Lung (tissue), 12 donors: ENCODE data around the gene UBE2E3. TPM values are rescaled to one million over a fixed set of nuclear protein-coding genes. Genes with fewer than 3 reads are reported as not detected.
"Not testable (repeated sequence)": the region's sequence is repeated elsewhere in the genome, so short reads cannot be mapped to it uniquely, and the experiment has no call there.

ENCODE experiments used
- ATAC-seq: fragments of 200-7000 bp; cut with Tn5 transposase; one replicate; pipeline ENCODE4 v1.9.1; 2020; ENCODE audit warnings: moderate number of reproducible peaks; ENCODE audit not compliant: insufficient read depth, low FRiP score
- DNase-seq, 3 donors: peaks; one replicate each; pipeline ENCODE4 v3.0.0-alpha.2; 2013 to 2017
- H3K27ac ChIP-seq, 2 donors: one replicate each; pipeline ENCODE4 v1.5.1; 2013; ENCODE audit warnings: mild to moderate bottlenecking in 2 of 2, moderate library complexity in 2 of 2, control low read depth in 1 of 2, inconsistent platforms in 1 of 2, low read depth in 1 of 2, low read length in 1 of 2
- H3K27me3 ChIP-seq, 3 donors: one replicate each; pipeline ENCODE4 v1.5.1; 2013; ENCODE audit warnings: low read length in 2 of 3; ENCODE audit not compliant: control insufficient read depth in 3 of 3, insufficient read depth in 3 of 3
- H3K36me3 ChIP-seq, 4 donors: one replicate each; pipeline ENCODE4 v1.5.1; 2013; ENCODE audit warnings: low read length in 4 of 4, mild to moderate bottlenecking in 1 of 4, moderate library complexity in 1 of 4; ENCODE audit not compliant: control insufficient read depth in 4 of 4, insufficient read depth in 4 of 4
- H3K4me1 ChIP-seq, 5 donors: one replicate each; pipeline ENCODE4 v1.5.1; 2013; ENCODE audit warnings: low read length in 5 of 5, mild to moderate bottlenecking in 2 of 5, moderate library complexity in 1 of 5; ENCODE audit not compliant: control insufficient read depth in 5 of 5, insufficient read depth in 5 of 5
- H3K4me3 ChIP-seq: one replicate; pipeline ENCODE4 v1.5.1; 2013; ENCODE audit warnings: mild to moderate bottlenecking, control low read depth, moderate library complexity
- H3K9ac ChIP-seq, 2 donors: one replicate each; pipeline ENCODE4 v1.5.1; 2013; ENCODE audit warnings: low read length in 2 of 2, control low read depth in 1 of 2; ENCODE audit not compliant: insufficient read depth in 1 of 2
- H3K9me3 ChIP-seq, 4 donors: one replicate each; pipeline ENCODE4 v1.5.1; 2013; ENCODE audit warnings: low read length in 3 of 4, mild to moderate bottlenecking in 1 of 4, moderate library complexity in 1 of 4; ENCODE audit not compliant: control insufficient read depth in 4 of 4, insufficient read depth in 3 of 4
- WGBS, 2 donors: extraction: QIAGEN DNeasy Blood & Tissue Kit; methylation state at CpG; one replicate each; pipeline ENCODE4 v1.1.7; 2013; 5-methylcytosine and 5-hydroxymethylcytosine counted together
- polyA plus RNA-seq, 2 donors: library from polyadenylated mRNA; stranded (reverse); fragments of 200-250 nt; gene quantifications; one replicate each; pipeline ENCODE4 v1.2.1, GENCODE V29; 2013
- total RNA-seq, 2 donors: library from RNA; depleted of rRNA in 1 of 2; stranded (reverse); fragments of >200 nt in 1 of 2; gene quantifications; one replicate each; pipeline ENCODE4 v1.2.1, GENCODE V29; 2014 to 2021
- TF ChIP-seq, protein P1 (sequence below): IDR thresholded peaks from 2 replicates; pipeline ENCODE4 v1.5.1; 2012; ENCODE audit warnings: mild to moderate bottlenecking; ENCODE audit errors: control extremely low read depth, extremely low read depth
- donor health status: control.
- donor health status: control.
- donor health status: Bipolar disorder and iron deficiency.
- donor health status: healthy.
- donor health status: DM: yes; HTN: yes; CAD: no.

The UBE2E3 gene
- total and polyA plus RNA-seq, 4 donors = 36.4 to 103 (median 42.9) TPM

DNA sequence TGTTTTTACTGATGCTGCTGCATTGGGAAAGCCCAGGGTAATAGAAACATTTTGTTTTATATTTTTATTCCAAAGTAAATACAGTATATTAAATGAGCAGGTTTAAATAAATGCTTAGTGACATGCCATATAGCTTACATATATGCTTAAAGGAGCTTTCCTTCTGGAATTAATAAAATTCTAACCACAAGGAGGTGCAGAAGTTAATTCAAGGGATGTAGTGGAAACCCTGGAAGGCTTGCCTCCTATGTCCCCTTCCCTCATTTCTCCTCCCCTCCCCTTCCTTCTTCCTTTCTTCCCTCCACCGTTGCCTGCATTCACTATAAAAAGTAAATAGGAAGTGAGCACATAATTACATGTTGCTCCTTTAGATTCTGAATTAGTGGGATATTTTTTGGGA is 96.3 kb downstream of the UBE2E3 start:
- DNase-seq (no peak), ATAC-seq (no peak)
- Histone ChIP-seq H3K27me3 (no peaks in the 10 kb centered on the region), H3K4me3 (no peak overlapping the region), H3K27ac (no peak overlapping the region), H3K4me1 (peaks cover 0 to 5% (median 0%) of the 10 kb centered on the region in 5 donors), H3K36me3 (no peaks in the 10 kb centered on the region), H3K9ac (no peak overlapping the region), H3K9me3 (no peaks in the 10 kb centered on the region)
- 0 to 12% methylated on average over 1 of the region's 1 CpG for WGBS, 2 donors
- TF ChIP-seq, protein P1, sequence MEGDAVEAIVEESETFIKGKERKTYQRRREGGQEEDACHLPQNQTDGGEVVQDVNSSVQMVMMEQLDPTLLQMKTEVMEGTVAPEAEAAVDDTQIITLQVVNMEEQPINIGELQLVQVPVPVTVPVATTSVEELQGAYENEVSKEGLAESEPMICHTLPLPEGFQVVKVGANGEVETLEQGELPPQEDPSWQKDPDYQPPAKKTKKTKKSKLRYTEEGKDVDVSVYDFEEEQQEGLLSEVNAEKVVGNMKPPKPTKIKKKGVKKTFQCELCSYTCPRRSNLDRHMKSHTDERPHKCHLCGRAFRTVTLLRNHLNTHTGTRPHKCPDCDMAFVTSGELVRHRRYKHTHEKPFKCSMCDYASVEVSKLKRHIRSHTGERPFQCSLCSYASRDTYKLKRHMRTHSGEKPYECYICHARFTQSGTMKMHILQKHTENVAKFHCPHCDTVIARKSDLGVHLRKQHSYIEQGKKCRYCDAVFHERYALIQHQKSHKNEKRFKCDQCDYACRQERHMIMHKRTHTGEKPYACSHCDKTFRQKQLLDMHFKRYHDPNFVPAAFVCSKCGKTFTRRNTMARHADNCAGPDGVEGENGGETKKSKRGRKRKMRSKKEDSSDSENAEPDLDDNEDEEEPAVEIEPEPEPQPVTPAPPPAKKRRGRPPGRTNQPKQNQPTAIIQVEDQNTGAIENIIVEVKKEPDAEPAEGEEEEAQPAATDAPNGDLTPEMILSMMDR = no peak

DNA sequence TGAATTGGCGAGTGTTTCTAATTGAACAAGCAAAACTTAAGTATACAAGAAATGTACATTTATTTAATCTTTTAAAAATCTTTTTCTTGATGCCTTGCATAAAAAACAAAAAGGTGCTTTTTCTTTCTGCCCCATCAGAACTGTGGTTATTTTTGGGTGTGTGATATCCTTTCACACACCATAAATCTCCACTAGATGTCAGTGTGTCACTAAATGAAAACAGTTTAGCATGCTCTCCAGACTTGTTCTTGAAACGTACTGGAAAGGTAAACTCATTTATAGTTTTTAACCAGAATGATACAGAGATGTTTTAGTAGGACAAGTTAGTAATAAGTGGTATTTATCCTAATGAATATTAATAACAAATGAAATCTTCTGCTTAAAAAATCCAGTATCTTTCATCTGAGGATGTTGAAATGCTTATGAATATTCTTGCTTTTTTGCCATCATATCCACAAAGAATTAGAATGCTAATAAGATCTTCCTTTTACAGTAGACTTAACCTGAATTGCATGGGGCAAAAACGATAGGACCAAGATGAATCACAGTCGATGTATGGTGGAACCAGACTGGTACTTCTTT is 96.8 kb downstream of the UBE2E3 start:
- Histone ChIP-seq H3K27me3 (no peaks in the 10 kb centered on the region), H3K4me3 (no peak overlapping the region), H3K36me3 (no peaks in the 10 kb centered on the region), H3K9me3 (no peaks in the 10 kb centered on the region), H3K27ac (no peak overlapping the region), H3K9ac (no peak overlapping the region), H3K4me1 (peaks cover 0 to 5% (median 0%) of the 10 kb centered on the region in 5 donors)
- 61 to 62% methylated on average over 4 of the region's 4 CpGs for WGBS, 2 donors
- peak; percentile 12 to 73 (median 61) for DNase-seq
- ATAC-seq = peak; percentile 66
- TF ChIP-seq, protein P1 = peak; percentile 50

DNA sequence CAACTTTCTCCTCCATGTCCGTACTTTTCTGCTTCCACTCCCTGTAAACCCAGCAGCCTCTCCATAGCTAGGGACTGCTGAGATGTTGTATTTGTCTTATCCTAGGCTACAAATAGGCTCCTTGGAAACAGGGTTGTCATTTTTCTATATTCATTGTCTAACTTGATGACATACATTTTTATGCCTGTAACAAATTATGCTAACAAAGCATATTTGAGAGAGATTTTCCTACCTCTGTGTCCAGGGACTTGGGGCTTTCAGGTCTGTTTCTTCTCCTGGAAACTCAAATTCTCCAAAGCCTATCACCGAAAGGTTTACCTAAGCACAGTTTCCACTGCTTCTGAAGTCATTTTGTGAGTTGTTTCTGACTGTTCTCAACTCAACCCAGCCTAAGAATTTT is 102.7 kb downstream of the UBE2E3 start:
- Histone ChIP-seq H3K9ac (no peak overlapping the region), H3K27me3 (no peaks in the 10 kb centered on the region), H3K27ac (no peak overlapping the region), H3K9me3 (no peaks in the 10 kb centered on the region), H3K4me1 (peaks cover 0 to 5% (median 0%) of the 10 kb centered on the region in 5 donors), H3K36me3 (no peaks in the 10 kb centered on the region), H3K4me3 (no peak overlapping the region)
- WGBS, 2 donors = 96 to 100% methylated on average over 2 of the region's 2 CpGs
- TF ChIP-seq, protein P1 = no peak
- ATAC-seq = no peak
- no peak for DNase-seq

DNA sequence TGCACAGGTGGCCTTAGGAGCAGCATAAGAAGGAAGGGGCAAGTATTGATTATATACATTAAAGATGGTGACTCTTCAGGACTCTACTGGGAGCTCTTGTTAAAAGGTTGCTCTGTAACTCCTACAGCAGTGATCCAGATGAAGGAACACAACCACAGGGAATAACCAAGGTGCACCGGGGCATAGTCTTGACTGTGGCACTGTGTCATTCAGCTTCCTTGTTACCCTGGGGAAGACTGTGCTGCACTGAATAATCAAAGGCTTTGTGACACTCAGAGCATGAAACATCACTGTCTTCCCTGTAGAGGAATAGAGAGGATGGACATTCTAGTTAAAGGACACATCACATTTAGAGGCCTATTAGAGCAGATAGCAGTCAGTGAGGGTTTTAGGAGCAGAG is 105.3 kb downstream of the UBE2E3 start:
- DNase-seq = no peak
- no peaks in the 10 kb centered on the region for H3K27me3 ChIP-seq
- no peaks in the 10 kb centered on the region for H3K36me3 ChIP-seq
- peaks cover 0 to 6% (median 0%) of the 10 kb centered on the region in 4 donors for H3K9me3 ChIP-seq
- H3K9ac ChIP-seq = no peak overlapping the region
- 96% methylated on average over 1 of the region's 1 CpG for WGBS, 2 donors
- H3K4me3 ChIP-seq = no peak overlapping the region
- H3K4me1 ChIP-seq = no peaks in the 10 kb centered on the region
- no peak overlapping the region for H3K27ac ChIP-seq
- TF ChIP-seq, protein P1 = no peak
- ATAC-seq = no peak

DNA sequence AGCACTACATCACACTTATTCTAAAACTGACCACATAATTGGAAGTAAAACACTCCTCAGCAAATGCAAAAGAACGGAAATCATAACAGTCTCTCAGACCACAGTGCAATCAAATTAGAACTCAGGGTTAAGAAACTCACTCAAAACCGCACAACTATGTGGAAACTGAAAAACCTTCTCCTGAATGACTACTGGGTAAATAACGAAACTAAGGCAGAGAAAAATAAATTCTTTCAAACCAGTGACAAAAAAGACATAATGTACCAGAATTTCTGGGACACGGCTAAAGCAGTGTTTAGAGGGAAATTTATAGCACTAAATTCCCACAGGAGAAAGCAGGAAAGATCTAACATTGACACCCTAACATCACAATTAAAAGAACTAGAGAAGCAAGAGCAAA is 111.5 kb downstream of the UBE2E3 start:
- not testable (repeated sequence) for H3K27ac ChIP-seq, H3K9ac ChIP-seq, H3K9me3 ChIP-seq, H3K36me3 ChIP-seq, H3K4me1 ChIP-seq, H3K27me3 ChIP-seq, ATAC-seq, H3K4me3 ChIP-seq, DNase-seq
- WGBS, 2 donors = 78 to 96% methylated on average over 4 of the region's 4 CpGs
